DOHH2 (cell line): ENCODE measurements around the gene MTX2.

Source experiments
- H3F3A ChIP-seq: fragments of 200-600 bp; sonication (generic), shearing (Covaris generic); 2 replicates; pipeline ENCODE4 v1.6.0; 2016; ENCODE audit warnings: antibody characterized with exemption, mild to moderate bottlenecking; ENCODE audit not compliant: control insufficient read depth, insufficient read depth
- H3K27ac ChIP-seq: fragments of 200-600 bp; sonication (generic); 2 replicates; pipeline ENCODE4 v1.5.1; 2014; ENCODE audit warnings: low read depth, mild to moderate bottlenecking, low read length, moderate library complexity
- H3K27me3 ChIP-seq: fragments of 200-600 bp; sonication (generic); 2 replicates; pipeline ENCODE4 v1.6.1; 2014; ENCODE audit warnings: mild to moderate bottlenecking, low read length, mixed read lengths; ENCODE audit not compliant: control insufficient read depth
- H3K36me3 ChIP-seq: fragments of 200-600 bp; sonication (generic); 2 replicates; pipeline ENCODE4 v1.6.1; 2014; ENCODE audit warnings: mild to moderate bottlenecking, low read length, moderate library complexity, mixed read lengths; ENCODE audit not compliant: control insufficient read depth
- H3K4me1 ChIP-seq: fragments of 200-600 bp; sonication (generic); 2 replicates; pipeline ENCODE4 v1.6.1; 2014; ENCODE audit warnings: mild to moderate bottlenecking, low read length, mixed read lengths; ENCODE audit not compliant: control insufficient read depth
- H3K4me2 ChIP-seq: fragments of 200-600 bp; sonication (generic); 2 replicates; pipeline ENCODE4 v1.6.0; 2014; ENCODE audit warnings: mild to moderate bottlenecking, low read length, moderate library complexity
- H3K4me3 ChIP-seq: fragments of 200-600 bp; sonication (generic); 2 replicates; pipeline ENCODE4 v1.5.1; 2014; ENCODE audit warnings: mild to moderate bottlenecking, low read length, mixed read lengths
- H3K79me2 ChIP-seq: fragments of 200-600 bp; sonication (generic); 2 replicates; pipeline ENCODE4 v1.6.1; 2014; ENCODE audit warnings: mild to moderate bottlenecking, low read length, mixed read lengths; ENCODE audit not compliant: control insufficient read depth
- H3K9me2 ChIP-seq: fragments of 200-600 bp; sonication (generic); replicated peaks from 2 replicates; pipeline ENCODE4 v1.6.1; 2014; ENCODE audit warnings: mild to moderate bottlenecking, low read length, mixed read lengths; ENCODE audit not compliant: control insufficient read depth
- H3K9me3 ChIP-seq: fragments of 200-600 bp; sonication (generic); 2 replicates; pipeline ENCODE4 v1.6.1; 2014; ENCODE audit warnings: antibody characterized with exemption, low read length, mixed read lengths; ENCODE audit not compliant: control insufficient read depth, insufficient read depth
- H4K20me1 ChIP-seq: fragments of 200-600 bp; sonication (generic); 2 replicates; pipeline ENCODE4 v1.6.0; 2014; ENCODE audit warnings: low read depth, mild to moderate bottlenecking, antibody characterized with exemption, low read length, moderate library complexity; ENCODE audit not compliant: control insufficient read depth, insufficient read depth
- EZH2phosphoT487 ChIP-seq: fragments of 200-600 bp; sonication (generic); IDR thresholded peaks from 2 replicates; pipeline ENCODE4 v1.6.1; 2017; ENCODE audit warnings: borderline replicate concordance, mild to moderate bottlenecking, antibody characterized with exemption, low read length, moderate library complexity, mixed read lengths
- TF ChIP-seq, protein P1 (sequence below): fragments of 200-600 bp; sonication (generic); IDR thresholded peaks from one replicate; pipeline ENCODE4 v1.5.1; 2014; ENCODE audit warnings: antibody characterized with exemption, mild to moderate bottlenecking, low read depth, low read length; ENCODE audit not compliant: poor library complexity, severe bottlenecking

The MTX2 gene

DNA sequence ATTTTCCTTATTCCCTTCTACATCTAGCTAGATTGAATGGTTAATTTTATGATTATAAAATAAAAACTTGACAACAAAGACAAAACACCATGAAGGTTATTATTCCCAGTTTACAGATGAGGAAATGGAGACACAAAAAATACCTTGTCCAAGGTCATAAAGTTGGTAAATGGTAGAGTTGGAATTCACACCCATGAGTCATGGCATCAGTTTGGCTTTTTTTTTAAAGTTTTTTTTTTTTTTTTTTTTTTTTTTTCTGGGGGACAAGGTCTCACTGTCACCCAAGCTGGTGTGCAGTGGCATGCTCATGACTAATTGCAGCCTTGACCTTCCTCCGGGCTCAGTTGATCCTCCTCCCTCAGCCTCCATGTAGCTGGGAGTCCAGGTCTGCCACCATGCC lies 70.0 kb downstream of the MTX2 start:
- H3K4me2 ChIP-seq: no peak overlapping the region

DNA sequence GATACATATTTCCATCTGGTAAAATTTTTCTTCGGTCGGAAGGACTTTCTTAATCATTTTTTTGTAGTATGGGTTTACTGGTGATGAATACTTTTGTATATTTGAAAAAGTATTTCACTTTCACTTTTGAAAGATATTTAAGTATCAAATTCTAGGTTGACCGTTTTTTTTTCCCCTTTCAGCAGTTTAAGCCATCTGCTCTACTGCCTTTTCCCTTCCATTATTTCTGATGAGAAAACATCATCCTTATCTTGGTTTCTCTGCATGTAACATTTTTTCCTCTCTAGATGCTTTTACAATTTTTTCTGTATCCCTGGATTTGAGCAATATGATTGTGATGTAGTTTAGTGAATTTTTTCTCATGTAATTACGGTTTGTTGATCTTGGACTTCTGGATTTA lies 87.0 kb downstream of the MTX2 start:
- Histone ChIP-seq H3K9me3 (no peaks in the 10 kb centered on the region), H4K20me1 (no peaks in the 10 kb centered on the region), H3K4me1 (no peaks in the 10 kb centered on the region), H3K4me2 (no peak overlapping the region), H3K4me3 (no peak overlapping the region), H3F3A (no peaks in the 10 kb centered on the region), H3K36me3 (no peaks in the 10 kb centered on the region), H3K9me2 (no peaks in the 10 kb centered on the region), H3K27me3 (no peaks in the 10 kb centered on the region), H3K27ac (no peak overlapping the region), H3K79me2 (no peaks in the 10 kb centered on the region)
- TF ChIP-seq, protein P1, sequence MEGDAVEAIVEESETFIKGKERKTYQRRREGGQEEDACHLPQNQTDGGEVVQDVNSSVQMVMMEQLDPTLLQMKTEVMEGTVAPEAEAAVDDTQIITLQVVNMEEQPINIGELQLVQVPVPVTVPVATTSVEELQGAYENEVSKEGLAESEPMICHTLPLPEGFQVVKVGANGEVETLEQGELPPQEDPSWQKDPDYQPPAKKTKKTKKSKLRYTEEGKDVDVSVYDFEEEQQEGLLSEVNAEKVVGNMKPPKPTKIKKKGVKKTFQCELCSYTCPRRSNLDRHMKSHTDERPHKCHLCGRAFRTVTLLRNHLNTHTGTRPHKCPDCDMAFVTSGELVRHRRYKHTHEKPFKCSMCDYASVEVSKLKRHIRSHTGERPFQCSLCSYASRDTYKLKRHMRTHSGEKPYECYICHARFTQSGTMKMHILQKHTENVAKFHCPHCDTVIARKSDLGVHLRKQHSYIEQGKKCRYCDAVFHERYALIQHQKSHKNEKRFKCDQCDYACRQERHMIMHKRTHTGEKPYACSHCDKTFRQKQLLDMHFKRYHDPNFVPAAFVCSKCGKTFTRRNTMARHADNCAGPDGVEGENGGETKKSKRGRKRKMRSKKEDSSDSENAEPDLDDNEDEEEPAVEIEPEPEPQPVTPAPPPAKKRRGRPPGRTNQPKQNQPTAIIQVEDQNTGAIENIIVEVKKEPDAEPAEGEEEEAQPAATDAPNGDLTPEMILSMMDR: no peak
- TF ChIP-seq EZH2phosphoT487: no peak

More for the DNA sequence above, 70.0 kb downstream of the MTX2 start:
- no peaks in the 10 kb centered on the region for H3K79me2 ChIP-seq
- no peaks in the 10 kb centered on the region for H4K20me1 ChIP-seq
- peaks cover 4% of the 10 kb centered on the region for H3K36me3 ChIP-seq
- no peak for TF ChIP-seq EZH2phosphoT487
- TF ChIP-seq, protein P1: no peak
- no peaks in the 10 kb centered on the region for H3K4me1 ChIP-seq
- no peaks in the 10 kb centered on the region for H3K9me3 ChIP-seq
- no peaks in the 10 kb centered on the region for H3K27me3 ChIP-seq
- no peaks in the 10 kb centered on the region for H3F3A ChIP-seq
- no peak overlapping the region for H3K4me3 ChIP-seq
- H3K9me2 ChIP-seq: no peaks in the 10 kb centered on the region
- H3K27ac ChIP-seq: no peak overlapping the region

- no peaks in the 10 kb centered on the region for H3K79me2 ChIP-seq
- no peaks in the 10 kb centered on the region for H4K20me1 ChIP-seq
- no peaks in the 10 kb centered on the region for H3K9me3 ChIP-seq
- no peaks in the 10 kb centered on the region for H3F3A ChIP-seq
- no peaks in the 10 kb centered on the region for H3K36me3 ChIP-seq
- H3K27ac ChIP-seq: no peak overlapping the region
- no peaks in the 10 kb centered on the region for H3K27me3 ChIP-seq
- TF ChIP-seq, protein P1: no peak
- no peak for TF ChIP-seq EZH2phosphoT487
- H3K4me3 ChIP-seq: no peak overlapping the region
- H3K4me2 ChIP-seq: no peak overlapping the region
- no peaks in the 10 kb centered on the region for H3K4me1 ChIP-seq
- H3K9me2 ChIP-seq: no peaks in the 10 kb centered on the region
Measured at GRCh38 chr2:176364273-176364977, 95.2 kb downstream of the MTX2 start.
